Measurements from ENCODE around the gene ZSWIM6. TPM values are rescaled to one million over a fixed set of nuclear protein-coding genes. Genes with fewer than 3 reads are reported as not detected.

Gene ZSWIM6
- polyA plus RNA-seq, 1 donor, result 34.3 TPM

- DNase-seq, result no peak
Measured at GRCh38 chr5:61479850-61480614, 148.0 kb downstream of the ZSWIM6 start.

GRCh38 chr5:61482980-61483379 is 150.9 kb downstream of the ZSWIM6 start:
- DNase-seq, result no peak

- DNase-seq, result no peak
Measured at GRCh38 chr5:61486476-61486875, 154.4 kb downstream of the ZSWIM6 start.

GRCh38 chr5:61489574-61489973 is 157.5 kb downstream of the ZSWIM6 start:
- DNase-seq, result no peak

- no peak for DNase-seq
Measured at GRCh38 chr5:61491861-61492260, 159.8 kb downstream of the ZSWIM6 start.

GRCh38 chr5:61493973-61494372 is 161.9 kb downstream of the ZSWIM6 start:
- DNase-seq, result no peak

GRCh38 chr5:61496446-61496845 is 164.4 kb downstream of the ZSWIM6 start:
- no peak for DNase-seq

GRCh38 chr5:61496860-61497259 is 164.8 kb downstream of the ZSWIM6 start:
- DNase-seq, result no peak

GRCh38 chr5:61498121-61498520 is 166.1 kb downstream of the ZSWIM6 start:
- DNase-seq, result no peak

GRCh38 chr5:61501971-61502370 is 169.9 kb downstream of the ZSWIM6 start:
- no peak for DNase-seq

GRCh38 chr5:61504143-61504770 is 172.2 kb downstream of the ZSWIM6 start:
- DNase-seq, result no peak

GRCh38 chr5:61505281-61505680 is 173.2 kb downstream of the ZSWIM6 start:
- DNase-seq, result no peak

GRCh38 chr5:61507232-61507631 is 175.2 kb downstream of the ZSWIM6 start:
- no peak for DNase-seq

GRCh38 chr5:61516946-61517345 is 184.9 kb downstream of the ZSWIM6 start:
- DNase-seq, result no peak

- DNase-seq, result no peak
Measured at GRCh38 chr5:61519728-61520277, 187.7 kb downstream of the ZSWIM6 start.

- no peak for DNase-seq
Measured at GRCh38 chr5:61523073-61523472, 191.0 kb downstream of the ZSWIM6 start.

GRCh38 chr5:61523997-61524396 is 191.9 kb downstream of the ZSWIM6 start:
- no peak for DNase-seq

GRCh38 chr5:61525512-61526206 is 193.6 kb downstream of the ZSWIM6 start:
- peak; percentile 25 for DNase-seq

GRCh38 chr5:61526207-61526519 is 194.1 kb downstream of the ZSWIM6 start:
- no peak for DNase-seq

GRCh38 chr5:61532983-61533382 is 200.9 kb downstream of the ZSWIM6 start:
- DNase-seq, result no peak

GRCh38 chr5:61534481-61535267 is 202.6 kb downstream of the ZSWIM6 start:
- no peak for DNase-seq

- no peak for DNase-seq
Measured at GRCh38 chr5:61535828-61536227, 203.8 kb downstream of the ZSWIM6 start.
